ENCODE measurements around the gene ARHGEF25.
"Not testable (repeated sequence)": the region's sequence is repeated elsewhere in the genome, so short reads cannot be mapped to it uniquely, and the experiment has no call there.

Gene ARHGEF25

GRCh38 chr12:57622293-57623245 lies 11.3 kb downstream of the ARHGEF25 start:
- no peak for DNase-seq

DNA sequence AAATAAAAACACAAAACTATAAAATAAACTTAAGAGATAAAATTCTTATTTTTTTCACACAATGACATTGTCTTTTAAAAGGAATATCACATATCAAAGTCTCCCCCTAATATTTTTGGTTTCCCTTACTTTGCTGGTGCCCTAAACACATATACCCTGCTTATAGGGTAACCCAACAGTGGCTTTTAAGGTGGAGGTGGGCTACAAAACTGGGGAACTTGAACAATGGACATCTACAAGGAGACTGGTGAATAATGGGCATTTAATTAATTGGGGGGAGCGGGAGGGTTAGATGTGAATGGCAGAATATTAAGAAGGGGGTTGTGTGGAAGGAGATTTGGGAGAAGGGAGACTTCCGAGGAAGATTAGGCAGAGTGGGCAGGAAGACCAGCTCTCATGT lies 12.2 kb downstream of the ARHGEF25 start:
- no peak for DNase-seq

- DNase-seq = no peak
These were observed 12.7 kb downstream of the ARHGEF25 start for GRCh38 chr12:57623811-57624390.

GRCh38 chr12:57624441-57625220 lies 13.4 kb downstream of the ARHGEF25 start:
- no peak for DNase-seq

DNA sequence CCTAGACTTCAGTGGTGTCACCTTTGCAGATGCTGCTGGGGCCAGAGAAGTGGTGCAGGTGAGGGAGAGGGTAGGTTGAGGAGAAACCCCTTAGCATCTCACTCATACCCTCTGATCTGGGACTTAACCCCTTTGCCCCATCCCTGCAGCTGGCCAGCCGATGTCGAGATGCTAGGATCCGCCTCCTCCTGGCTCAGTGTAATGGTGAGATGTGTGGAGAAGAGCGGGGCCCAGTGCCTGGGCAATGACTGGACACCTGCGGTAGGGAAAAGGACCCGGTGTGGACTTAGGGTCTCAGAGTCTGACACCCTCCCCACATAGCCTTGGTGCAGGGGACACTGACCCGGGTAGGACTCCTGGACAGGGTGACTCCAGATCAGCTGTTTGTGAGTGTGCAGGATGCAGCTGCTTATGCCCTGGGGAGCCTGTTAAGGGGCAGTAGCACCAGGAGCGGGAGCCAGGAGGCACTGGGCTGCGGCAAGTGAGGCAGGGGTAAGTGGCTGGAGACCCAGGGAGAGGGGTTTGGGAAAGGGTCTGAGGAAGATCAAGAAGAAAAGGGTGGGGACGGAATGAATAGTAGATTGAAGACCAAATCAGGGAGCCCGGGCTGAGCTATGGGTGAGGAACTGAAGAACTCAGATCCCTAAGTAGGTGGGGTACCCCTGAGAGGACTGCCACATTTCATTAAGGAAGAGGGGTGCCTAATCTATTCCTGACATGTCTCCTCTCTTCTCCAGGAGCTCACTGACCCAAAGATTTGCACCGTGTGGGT lies 14.2 kb downstream of the ARHGEF25 start:
- DNase-seq = no peak

- DNase-seq = no peak
These were observed 15.1 kb downstream of the ARHGEF25 start for GRCh38 chr12:57626111-57626920.

DNA sequence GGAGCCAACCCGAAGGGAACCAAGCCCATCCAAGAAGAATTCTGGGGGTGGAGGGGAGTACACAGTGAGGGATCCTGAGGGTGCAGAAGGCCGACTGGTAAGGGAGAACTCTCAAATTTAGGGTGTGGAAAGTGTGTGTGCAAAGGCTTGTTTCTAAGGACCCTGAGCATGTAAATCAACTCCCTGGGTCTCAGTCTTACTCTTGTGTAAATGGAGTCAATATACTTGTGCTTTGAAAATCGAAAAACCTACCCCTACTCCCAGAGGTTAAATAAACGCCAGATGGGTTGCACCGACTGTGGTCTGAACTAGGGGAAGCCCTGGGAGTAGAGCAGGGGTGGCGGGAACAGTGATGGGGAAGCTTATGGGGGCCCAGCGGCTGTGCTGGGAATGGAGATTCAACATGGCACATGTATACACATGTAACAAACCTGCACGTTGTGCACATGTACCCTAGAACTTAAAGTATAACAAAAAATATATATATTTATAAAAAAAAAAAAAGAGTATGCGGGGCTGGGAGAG lies 15.7 kb downstream of the ARHGEF25 start:
- no peak for DNase-seq

DNA sequence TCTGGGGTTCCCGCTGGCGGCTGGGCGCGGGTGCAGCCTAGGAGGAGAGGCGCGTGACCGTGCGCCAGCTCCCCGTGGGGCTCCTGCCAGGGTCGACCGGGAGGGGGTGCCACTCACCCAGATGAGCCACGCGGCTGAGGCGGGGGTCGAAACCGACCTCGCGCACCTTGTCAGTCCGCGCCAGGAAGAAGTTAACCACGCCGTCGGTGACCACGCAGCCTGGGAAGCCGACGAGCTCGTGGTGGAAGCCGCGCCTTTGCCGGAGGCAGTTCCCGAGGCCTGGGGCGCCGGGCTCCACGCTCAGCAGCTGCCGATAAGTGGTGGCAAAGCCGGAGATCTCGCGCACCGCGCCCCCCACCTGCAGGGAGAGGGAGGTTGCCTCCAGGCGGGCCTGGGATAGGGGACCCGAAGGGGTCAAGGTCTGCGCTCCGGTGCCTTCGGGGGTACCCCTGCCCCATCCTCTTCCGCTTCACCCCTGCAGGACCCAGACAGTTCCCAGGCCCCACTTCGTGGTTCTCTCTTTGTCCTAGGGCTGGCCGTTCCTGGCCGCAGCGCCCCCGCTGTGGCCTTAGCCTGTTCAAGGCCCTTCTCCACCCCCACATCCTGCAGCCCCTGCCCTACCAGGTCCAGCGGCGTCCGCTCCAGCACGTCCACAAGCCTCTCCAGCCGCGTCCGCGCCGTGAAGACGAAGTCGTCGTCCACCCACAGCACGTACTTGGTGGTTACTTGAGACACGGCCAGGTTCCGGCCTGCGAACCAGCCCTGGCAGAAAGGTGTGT lies 16.5 kb downstream of the ARHGEF25 start:
- DNase-seq = no peak

- DNase-seq = no peak
These were observed 17.3 kb downstream of the ARHGEF25 start for GRCh38 chr12:57628280-57629191.

DNA sequence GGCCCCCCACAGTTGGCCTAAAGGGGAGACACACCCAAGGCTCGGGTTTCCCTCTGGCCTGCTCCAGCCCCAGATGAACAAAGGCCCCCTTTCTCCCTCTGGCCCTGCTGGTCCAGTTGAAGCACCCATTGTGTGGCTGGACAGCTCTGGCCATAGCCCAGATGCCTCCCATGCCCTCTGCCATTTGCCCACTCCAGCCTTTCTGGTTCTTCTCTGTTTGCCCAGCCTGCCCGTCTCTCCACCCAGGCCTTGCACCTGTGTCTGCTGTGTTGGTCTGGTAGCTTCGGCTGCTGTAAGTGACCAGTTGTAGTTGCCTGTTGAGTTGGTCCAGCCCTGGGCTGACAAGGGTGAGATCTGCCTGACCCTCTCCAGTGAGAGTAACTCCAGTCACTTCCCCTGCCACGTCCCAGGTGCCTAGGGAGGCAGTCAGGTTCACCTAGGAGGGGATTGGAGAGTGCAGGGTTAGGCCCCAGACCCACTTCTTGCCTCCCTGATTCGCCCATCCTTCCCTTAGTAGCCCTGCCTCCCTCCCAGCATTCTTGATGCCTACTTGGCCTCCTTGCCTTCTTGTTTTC lies 18.7 kb downstream of the ARHGEF25 start:
- peak; percentile 62 to 66 for DNase-seq

DNA sequence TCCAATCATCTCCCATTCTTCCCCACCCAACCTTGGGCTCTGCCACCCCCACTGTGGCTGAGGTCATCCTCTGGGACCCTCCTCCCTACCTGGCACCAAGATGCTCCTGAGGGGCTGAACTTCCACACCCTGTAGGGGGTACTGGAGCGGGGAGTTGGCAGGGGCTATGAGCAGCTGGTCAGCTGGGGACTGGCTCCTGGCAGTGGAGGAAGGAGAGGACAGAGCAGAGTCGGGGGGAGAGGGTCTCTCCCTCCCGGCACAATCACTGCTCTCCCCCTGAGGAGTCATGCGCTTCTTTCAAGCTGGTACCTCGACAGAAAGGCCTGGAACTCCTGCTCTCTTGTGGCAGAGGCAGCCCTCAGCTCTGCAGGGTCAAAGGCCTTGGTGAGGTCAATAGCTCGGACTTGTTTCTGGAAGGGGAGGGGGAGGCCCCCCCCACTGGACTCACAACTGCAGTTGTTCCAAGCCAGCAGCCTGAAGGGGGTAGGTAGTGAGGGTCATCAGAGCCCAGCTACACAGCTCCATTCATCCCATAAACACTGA lies 19.7 kb downstream of the ARHGEF25 start:
- DNase-seq = no peak

DNA sequence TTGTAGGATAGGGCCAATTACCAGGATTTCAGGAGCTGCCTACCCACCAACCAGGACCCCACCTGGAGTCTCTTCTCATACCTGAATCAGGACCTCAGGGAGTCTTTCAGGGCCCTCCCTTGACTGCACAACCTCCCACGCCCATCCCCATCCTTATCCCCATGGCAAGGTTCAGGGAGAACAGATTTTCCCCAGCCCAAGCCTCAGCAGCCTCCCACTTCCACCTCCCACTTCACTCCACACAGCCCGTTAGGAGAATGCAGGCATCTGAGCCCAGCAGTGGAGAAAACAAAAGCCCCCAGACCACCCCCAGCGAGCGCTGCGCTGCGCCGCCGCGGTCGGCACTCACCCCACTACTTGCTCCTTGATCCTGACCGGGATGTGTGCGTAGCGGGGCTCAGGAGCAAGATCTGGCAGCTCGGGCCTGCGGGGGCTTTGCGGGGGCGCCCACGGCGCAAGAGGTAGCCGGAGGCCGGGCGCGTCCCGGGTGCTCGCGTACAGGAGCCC lies 20.4 kb downstream of the ARHGEF25 start:
- no peak for DNase-seq

DNA sequence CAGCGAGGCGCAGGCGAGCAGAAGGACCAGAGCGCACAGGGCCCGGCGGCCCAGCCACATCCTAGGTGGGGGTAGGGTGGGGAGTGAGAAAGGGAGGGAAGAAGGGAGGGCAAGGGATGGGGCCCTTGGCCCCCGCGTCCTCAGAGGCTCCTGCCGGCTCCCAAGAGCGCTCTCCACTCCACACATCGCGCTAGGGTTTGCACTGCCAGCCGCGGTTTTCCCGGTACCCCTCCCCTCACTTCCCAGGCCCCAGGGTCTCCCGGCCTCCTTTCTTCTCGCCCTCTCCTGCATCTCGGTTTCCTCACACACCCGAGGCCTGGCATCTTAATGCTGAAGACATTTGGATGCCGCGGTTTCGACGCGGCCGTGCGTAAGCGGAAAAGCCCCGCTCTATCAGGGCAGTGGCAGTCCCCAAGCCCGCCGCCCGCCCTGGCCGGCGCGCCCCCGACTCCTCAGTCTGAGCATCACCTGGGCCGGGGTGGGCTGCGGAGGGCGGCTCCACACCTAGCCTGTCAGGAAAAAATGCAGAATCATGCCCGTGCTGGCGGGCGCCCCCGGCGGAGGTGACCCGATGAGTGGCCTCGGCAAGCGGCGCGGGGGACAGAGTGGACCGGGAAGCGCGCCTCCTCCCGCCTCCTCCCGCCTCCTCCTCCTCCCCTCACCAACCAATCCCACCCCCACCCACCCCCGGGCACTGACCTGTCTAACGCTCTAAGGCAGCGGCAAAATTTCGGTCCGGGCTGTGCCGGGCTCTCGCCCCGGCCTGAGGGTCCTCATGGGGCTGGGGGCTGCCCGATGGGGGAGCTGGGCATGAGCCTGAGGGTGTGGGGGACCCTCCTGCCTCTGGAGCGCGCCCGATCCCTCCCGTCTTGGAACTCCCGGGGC lies 21.1 kb downstream of the ARHGEF25 start:
- no peak for DNase-seq

- DNase-seq = peak; percentile 40 to 52
These were observed 22.0 kb downstream of the ARHGEF25 start, which contains the start of gene B4GALNT1 for GRCh38 chr12:57632958-57633840. B4GALNT1 (minus strand) TSS chr12:57633201; CDS start chr12:57632132, 1,069 bp downstream.

GRCh38 chr12:57636731-57637130 lies 25.5 kb downstream of the ARHGEF25 start:
- not testable (repeated sequence) for DNase-seq

GRCh38 chr12:57637364-57637763 lies 26.1 kb downstream of the ARHGEF25 start:
- no peak for DNase-seq

All from hippocampal formation (tissue), 2 donors.